Measurements from ENCODE around the gene CEACAM1. TPM values are rescaled to one million over a fixed set of nuclear protein-coding genes. Genes with fewer than 3 reads are reported as not detected.

The CEACAM1 gene
- total RNA-seq, 1 experiment from 2014 or later: 2.4 TPM

GRCh38 chr19:42571116-42571515 is 42.8 kb upstream of the CEACAM1 start:
- TF ChIP-seq SIN3A (IDR thresholded peaks at IDR 0.05; ENCODE audit: borderline replicate concordance, insufficient read depth, low read depth, low read length) (no peak), POLR2AphosphoS5 (IDR thresholded peaks at IDR 0.05; ENCODE audit: low read depth, low read length) (no peak), TCF7L2 (IDR thresholded peaks at IDR 0.05; ENCODE audit: low read depth, low read length) (no peak), CTCF (IDR thresholded peaks at IDR 0.05) (no peak), REST (IDR thresholded peaks at IDR 0.05; ENCODE audit: insufficient read depth in 1 of 2, low read depth in 2 of 2, low read length in 1 of 2) (no peak)
- ATAC-seq: no peak
- Histone ChIP-seq H3K4me3 (ENCODE audit: low read depth in 2 of 2, low read length in 2 of 2) (no peak overlapping the region), H3K27me3 (ENCODE audit: control insufficient read depth, insufficient read depth, low read length) (no peaks in the 10 kb centered on the region; the same call in 1 of the 2 replicates), H3K4me1 (ENCODE audit: control insufficient read depth, insufficient read depth, low read length) (no peaks in the 10 kb centered on the region), H3K36me3 (ENCODE audit: control insufficient read depth, insufficient read depth, low read length) (no peaks in the 10 kb centered on the region), H3K9me3 (ENCODE audit: control insufficient read depth, insufficient read depth, low read depth, low read length) (no peaks in the 10 kb centered on the region), H3K27ac (ENCODE audit: low read length) (no peak overlapping the region)
- BruUV-seq (replicated peaks): no TSS peak
- intact Hi-C loops (cut with micrococcal nuclease; ENCODE audit: unreplicated experiment) (no loop called here), in situ Hi-C loops (cut with HindIII; ENCODE audit: low pct_unique_long_range_greater_than_20kb, low sequenced_read_pairs) (no loop called here)
- ChIA-PET POLR2A (no interaction called here), CTCF (no interaction called here)
- DNase-seq (ENCODE audit: low read depth, low spot score): no peak

- Histone ChIP-seq H3K4me3 (ENCODE audit: low read depth in 2 of 2, low read length in 2 of 2) (no peak overlapping the region), H3K9me3 (ENCODE audit: control insufficient read depth, insufficient read depth, low read depth, low read length) (no peaks in the 10 kb centered on the region), H3K4me1 (ENCODE audit: control insufficient read depth, insufficient read depth, low read length) (no peaks in the 10 kb centered on the region), H3K36me3 (ENCODE audit: control insufficient read depth, insufficient read depth, low read length) (no peaks in the 10 kb centered on the region), H3K27me3 (ENCODE audit: control insufficient read depth, insufficient read depth, low read length) (no peaks in the 10 kb centered on the region; the same call in 1 of the 2 replicates), H3K27ac (ENCODE audit: low read length) (no peak overlapping the region)
- ChIA-PET CTCF (no interaction called here), POLR2A (no interaction called here)
- DNase-seq (ENCODE audit: low read depth, low spot score) (no peak), ATAC-seq (no peak)
- no TSS peak for BruUV-seq (replicated peaks)
- intact Hi-C loops (cut with micrococcal nuclease; ENCODE audit: unreplicated experiment) (no loop called here), in situ Hi-C loops (cut with HindIII; ENCODE audit: low pct_unique_long_range_greater_than_20kb, low sequenced_read_pairs) (no loop called here)
- TF ChIP-seq POLR2AphosphoS5 (IDR thresholded peaks at IDR 0.05; ENCODE audit: low read depth, low read length): no peak
- no peak for TF ChIP-seq TCF7L2 (IDR thresholded peaks at IDR 0.05; ENCODE audit: low read depth, low read length)
- no peak for TF ChIP-seq SIN3A (IDR thresholded peaks at IDR 0.05; ENCODE audit: borderline replicate concordance, insufficient read depth, low read depth, low read length)
- no peak for TF ChIP-seq CTCF (IDR thresholded peaks at IDR 0.05)
These were observed 40.9 kb upstream of the CEACAM1 start for GRCh38 chr19:42569193-42569592.
